AG09309 (cell line): ENCODE data around the gene MATN4.

Experiments
- DNase-seq: peaks from one replicate; pipeline ENCODE4 v3.0.0-alpha.2; 2010; ENCODE audit warnings: low read depth
- H3K4me3 ChIP-seq: 2 replicates; pipeline ENCODE4 v1.5.1; 2011; ENCODE audit warnings: mild to moderate bottlenecking, low read depth, low read length, moderate library complexity; ENCODE audit not compliant: control insufficient read depth
- CTCF ChIP-seq: IDR thresholded peaks from 2 replicates; pipeline ENCODE4 v1.5.1; 2011; ENCODE audit warnings: mild to moderate bottlenecking, low read depth, low read length, inconsistent platforms; ENCODE audit not compliant: insufficient read depth, control insufficient read depth; ENCODE audit errors: missing control alignments

MATN4 gene

GRCh38 chr20:45344168-45344860, 36.2 kb upstream of the MATN4 start:
- peak; percentile 71 for DNase-seq
- H3K4me3 ChIP-seq: peak overlapping the region; percentile 17
- TF ChIP-seq CTCF: no peak

GRCh38 chr20:45343532-45344167, 35.6 kb upstream of the MATN4 start:
- peak overlapping the region; percentile 10 for H3K4me3 ChIP-seq
- no peak for TF ChIP-seq CTCF
- no peak for DNase-seq

GRCh38 chr20:45342855-45343531, 34.9 kb upstream of the MATN4 start:
- TF ChIP-seq CTCF: no peak
- DNase-seq: no peak
- peak overlapping the region; percentile 10; the same call in 1 of the 2 replicates for H3K4me3 ChIP-seq

GRCh38 chr20:45341939-45342854, 34.1 kb upstream of the MATN4 start:
- peak overlapping the region; percentile 19 for H3K4me3 ChIP-seq
- no peak for DNase-seq
- TF ChIP-seq CTCF: no peak

- TF ChIP-seq CTCF: no peak
- DNase-seq: no peak
- H3K4me3 ChIP-seq: peak overlapping the region; percentile 19; the same call in 1 of the 2 replicates
Observed at GRCh38 chr20:45341579-45341938, 33.5 kb upstream of the MATN4 start.

- TF ChIP-seq CTCF: no peak
- DNase-seq: no peak
- H3K4me3 ChIP-seq: no peak overlapping the region
Observed at GRCh38 chr20:45340951-45341350, 32.9 kb upstream of the MATN4 start.
